Activated CD4-positive, alpha-beta T cell treated with anti-CD3 and anti-CD28 coated beads, Interleukin-2, amount 10 ng/mL, durations not matched to agents 24 days and 14 days (primary cell): ENCODE results near the gene GLRX2. TPM values are rescaled to one million over a fixed set of nuclear protein-coding genes. Genes with fewer than 3 reads are reported as not detected.
A peak's percentile ranks its signal among the peaks of the same experiment; 100 is the strongest.

Experiments
- DNase-seq: peaks from one replicate; pipeline ENCODE4 v3.0.0; 2022
- H3K27ac Mint-ChIP-seq: one replicate; pipeline ENCODE4 v1.8.0; 2022; ENCODE audit warnings: mild to moderate bottlenecking, mixed read lengths
- H3K27me3 Mint-ChIP-seq: one replicate; pipeline ENCODE4 v1.8.0; 2022; ENCODE audit warnings: mixed read lengths
- H3K36me3 Mint-ChIP-seq: one replicate; pipeline ENCODE4 v1.8.0; 2022; ENCODE audit warnings: low read depth, mild to moderate bottlenecking, mixed read lengths
- H3K4me1 Mint-ChIP-seq: one replicate; pipeline ENCODE4 v1.8.0; 2021; ENCODE audit warnings: mixed read lengths
- H3K4me3 Mint-ChIP-seq: one replicate; pipeline ENCODE4 v1.8.0; 2022; ENCODE audit warnings: mild to moderate bottlenecking, moderate library complexity, mixed read lengths
- H3K9me3 Mint-ChIP-seq: one replicate; pipeline ENCODE4 v1.8.0; 2021; ENCODE audit warnings: mixed read lengths
- intact Hi-C: fragments of 100-400 bp; cut with micrococcal nuclease; formaldehyde crosslinking; loops from one replicate; pipeline ENCODE4 v1.15.1; 2023
- total RNA-seq: library from RNA; stranded (reverse); gene quantifications from 2 replicates; pipeline ENCODE4 v1.2.3, GENCODE V29; 2022

The GLRX2 gene
- total RNA-seq, 1 donor from 2014 or later: 32.6 TPM

DNA sequence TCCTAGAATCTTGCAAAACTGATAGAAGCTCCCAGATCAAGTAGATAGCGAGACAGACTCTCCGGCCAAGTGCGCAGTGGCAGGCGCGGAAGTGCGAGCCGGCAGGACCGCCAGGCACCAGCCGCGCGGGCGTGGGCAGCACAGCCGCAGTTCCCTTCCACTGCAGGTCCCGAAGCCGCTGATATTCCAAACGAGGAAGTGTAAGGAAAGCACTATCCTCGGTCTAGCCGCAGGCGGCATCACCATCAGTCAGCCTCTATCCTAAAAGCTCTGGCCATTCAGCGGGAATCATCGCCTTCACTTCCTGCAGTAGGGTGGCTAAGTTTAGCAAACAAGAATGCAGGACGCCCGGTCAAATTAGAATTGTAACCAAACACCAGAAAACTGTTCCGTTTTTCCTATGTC, 710 bp downstream of the GLRX2 start:
- intact Hi-C loops: no loop called here
- peaks cover 7% of the 10 kb centered on the region for H3K27me3 Mint-ChIP-seq
- H3K27ac Mint-ChIP-seq: peak overlapping the region; percentile 79
- no peaks in the 10 kb centered on the region for H3K9me3 Mint-ChIP-seq
- H3K4me3 Mint-ChIP-seq: peak overlapping the region; percentile 94
- peaks cover 20% of the 10 kb centered on the region for H3K4me1 Mint-ChIP-seq
- peak; percentile 77 for DNase-seq
- H3K36me3 Mint-ChIP-seq: peaks cover 11% of the 10 kb centered on the region

DNA sequence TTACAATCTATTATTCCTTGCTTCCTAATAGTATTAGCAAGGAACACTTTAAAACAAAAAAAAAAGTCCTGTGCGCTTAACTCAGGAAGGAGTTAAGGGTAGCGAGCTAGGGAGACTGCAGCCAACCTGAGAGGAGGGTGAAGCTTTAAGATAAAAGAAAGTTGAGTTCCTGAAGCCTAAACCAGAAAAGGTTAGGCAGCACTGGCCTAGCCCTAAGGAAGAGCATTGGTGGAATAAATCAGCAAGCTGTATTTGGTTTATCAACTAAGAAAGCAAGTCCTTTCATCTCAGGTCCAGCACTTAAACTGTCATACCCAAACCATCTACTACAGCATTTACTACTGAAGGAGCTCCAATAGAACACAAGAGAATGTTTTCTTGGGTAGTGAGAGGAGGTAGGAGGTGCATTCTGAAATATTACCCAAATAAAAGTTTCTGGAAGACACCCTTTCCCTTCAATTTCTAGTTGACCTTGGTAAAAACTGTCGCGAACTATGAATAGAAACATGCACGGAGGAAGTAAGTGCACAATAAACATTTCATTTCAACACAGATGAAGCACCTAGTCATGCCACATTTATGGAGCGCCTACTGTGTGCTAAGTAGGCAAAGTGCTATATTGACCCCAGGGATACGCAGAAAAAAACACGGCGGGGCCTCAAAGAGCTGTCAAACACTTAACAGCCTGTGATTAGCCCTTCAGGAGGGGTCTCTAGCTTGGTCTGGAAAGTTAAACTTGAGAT, 1.3 kb downstream of the GLRX2 start:
- H3K4me1 Mint-ChIP-seq: peaks cover 20% of the 10 kb centered on the region
- H3K27me3 Mint-ChIP-seq: peaks cover 5% of the 10 kb centered on the region
- H3K4me3 Mint-ChIP-seq: peak overlapping the region; percentile 94
- H3K27ac Mint-ChIP-seq: peak overlapping the region; percentile 51
- no peak for DNase-seq
- H3K36me3 Mint-ChIP-seq: peaks cover 11% of the 10 kb centered on the region
- intact Hi-C loops: no loop called here
- H3K9me3 Mint-ChIP-seq: no peaks in the 10 kb centered on the region

DNA sequence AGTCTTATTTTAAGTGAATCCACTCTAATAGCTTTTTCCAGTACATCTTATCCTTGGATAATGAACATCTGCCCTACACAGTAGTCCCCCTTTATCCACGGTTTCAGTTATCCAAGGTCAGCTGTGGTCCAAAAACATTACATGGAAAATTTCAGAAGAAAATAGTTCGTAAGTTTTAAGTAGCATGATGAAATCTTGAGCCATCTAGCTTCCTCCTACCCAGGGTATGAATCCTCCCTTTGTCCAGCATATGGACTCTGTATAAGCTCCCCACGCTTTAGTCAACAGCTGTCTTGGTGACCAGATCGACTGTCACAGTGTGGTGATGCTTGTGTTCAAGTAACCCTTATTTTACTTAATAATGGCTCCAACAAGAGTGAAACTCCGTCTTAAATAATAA, 2.6 kb downstream of the GLRX2 start:
- Mint-ChIP-seq H3K4me3 (no peak overlapping the region), H3K4me1 (peaks cover 20% of the 10 kb centered on the region), H3K27ac (no peak overlapping the region), H3K27me3 (peaks cover 2% of the 10 kb centered on the region), H3K36me3 (peaks cover 15% of the 10 kb centered on the region), H3K9me3 (no peaks in the 10 kb centered on the region)
- intact Hi-C loops: no loop called here
- no peak for DNase-seq

DNA sequence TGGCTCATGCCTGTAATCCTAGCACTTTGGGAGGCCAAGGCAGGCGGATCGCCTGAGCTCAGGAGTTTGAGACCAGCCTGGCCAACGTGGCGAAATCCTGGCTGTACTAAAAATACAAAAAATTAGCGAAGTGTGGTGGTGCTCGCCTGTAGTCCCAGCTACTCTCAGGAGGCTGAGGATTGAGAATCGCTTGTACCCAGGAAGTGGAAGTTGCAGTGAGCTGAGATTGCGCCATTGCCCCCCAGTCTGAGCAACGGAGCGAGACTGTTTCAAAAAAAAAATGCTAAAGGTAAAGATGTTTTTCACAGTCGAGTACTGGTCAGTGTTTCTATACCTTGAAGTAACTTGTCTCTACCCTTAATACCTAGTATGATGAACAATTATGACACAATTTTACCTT, 11.1 kb downstream of the GLRX2 start:
- H3K4me3 Mint-ChIP-seq: no peak overlapping the region
- H3K36me3 Mint-ChIP-seq: peaks cover 30% of the 10 kb centered on the region
- H3K27ac Mint-ChIP-seq: no peak overlapping the region
- no peaks in the 10 kb centered on the region for H3K27me3 Mint-ChIP-seq
- H3K9me3 Mint-ChIP-seq: no peaks in the 10 kb centered on the region
- intact Hi-C loops: no loop called here
- no peaks in the 10 kb centered on the region for H3K4me1 Mint-ChIP-seq
- no peak for DNase-seq

DNA sequence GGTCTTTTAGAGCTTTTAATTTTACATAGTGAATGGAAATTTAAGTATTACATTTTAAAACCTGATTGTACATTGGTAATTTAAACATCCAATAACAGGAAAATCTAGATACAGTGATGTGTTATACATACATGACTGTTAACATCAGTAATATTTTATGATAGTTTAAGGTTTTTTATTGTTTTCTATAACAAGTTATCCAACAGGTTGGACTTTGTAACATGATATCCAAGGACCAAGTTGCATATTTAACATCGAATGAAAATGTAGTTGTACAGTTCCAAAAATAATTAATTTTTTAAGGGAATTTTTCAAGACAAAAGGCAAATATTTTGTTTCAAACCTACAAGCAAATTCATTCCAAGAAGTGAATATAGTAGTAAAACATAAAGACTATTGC, 14.3 kb downstream of the GLRX2 start:
- H3K27me3 Mint-ChIP-seq: no peaks in the 10 kb centered on the region
- intact Hi-C loops: no loop called here
- no peak overlapping the region for H3K27ac Mint-ChIP-seq
- H3K4me1 Mint-ChIP-seq: peaks cover 1% of the 10 kb centered on the region
- DNase-seq: no peak
- no peaks in the 10 kb centered on the region for H3K9me3 Mint-ChIP-seq
- peaks cover 19% of the 10 kb centered on the region for H3K36me3 Mint-ChIP-seq
- no peak overlapping the region for H3K4me3 Mint-ChIP-seq

DNA sequence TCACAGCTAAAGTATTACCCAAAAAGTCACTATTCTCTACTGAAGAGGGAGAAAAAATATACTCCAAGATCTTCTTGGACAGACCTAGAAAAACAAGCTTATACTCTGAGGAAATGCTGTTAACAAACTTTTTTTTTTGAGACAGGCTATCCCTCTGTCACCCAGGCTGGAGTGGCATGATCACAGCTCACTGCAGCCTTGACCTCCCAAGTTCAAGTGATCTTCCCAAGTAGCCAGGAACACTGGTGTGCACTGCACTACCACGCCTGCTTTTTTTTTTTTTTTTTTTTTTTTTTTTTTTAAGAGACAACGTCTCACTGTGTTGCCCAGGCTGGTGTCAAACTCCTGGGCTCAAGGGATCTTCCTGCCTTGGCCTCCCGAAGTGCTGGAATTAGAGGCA, 17.3 kb downstream of the GLRX2 start:
- Mint-ChIP-seq H3K36me3 (peaks cover 26% of the 10 kb centered on the region), H3K4me3 (no peak overlapping the region), H3K27me3 (no peaks in the 10 kb centered on the region), H3K4me1 (peaks cover 1% of the 10 kb centered on the region), H3K9me3 (no peaks in the 10 kb centered on the region), H3K27ac (no peak overlapping the region)
- intact Hi-C loops: no loop called here
- no peak for DNase-seq

DNA sequence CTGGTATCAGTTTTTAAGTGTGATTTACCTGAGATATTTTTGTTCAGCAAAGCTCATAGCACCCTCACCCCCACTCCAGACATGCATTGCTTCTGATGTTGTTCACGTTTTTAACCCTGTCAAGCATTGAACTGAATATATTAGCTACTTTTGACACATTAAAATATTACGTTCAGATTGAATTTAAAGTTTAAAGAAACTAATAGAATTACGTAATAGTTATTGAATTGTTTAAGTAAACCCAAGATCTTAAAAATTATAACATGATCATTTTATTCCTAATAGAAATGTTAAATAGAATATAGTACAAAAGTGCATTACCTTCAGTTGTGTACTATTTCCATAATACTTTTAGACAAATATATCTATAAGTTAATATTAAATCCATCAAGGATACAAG, 18.9 kb downstream of the GLRX2 start:
- H3K27ac Mint-ChIP-seq: no peak overlapping the region
- H3K36me3 Mint-ChIP-seq: peaks cover 33% of the 10 kb centered on the region
- peaks cover 1% of the 10 kb centered on the region for H3K4me1 Mint-ChIP-seq
- intact Hi-C loops: no loop called here
- H3K27me3 Mint-ChIP-seq: no peaks in the 10 kb centered on the region
- H3K9me3 Mint-ChIP-seq: no peaks in the 10 kb centered on the region
- no peak overlapping the region for H3K4me3 Mint-ChIP-seq
- DNase-seq: no peak

DNA sequence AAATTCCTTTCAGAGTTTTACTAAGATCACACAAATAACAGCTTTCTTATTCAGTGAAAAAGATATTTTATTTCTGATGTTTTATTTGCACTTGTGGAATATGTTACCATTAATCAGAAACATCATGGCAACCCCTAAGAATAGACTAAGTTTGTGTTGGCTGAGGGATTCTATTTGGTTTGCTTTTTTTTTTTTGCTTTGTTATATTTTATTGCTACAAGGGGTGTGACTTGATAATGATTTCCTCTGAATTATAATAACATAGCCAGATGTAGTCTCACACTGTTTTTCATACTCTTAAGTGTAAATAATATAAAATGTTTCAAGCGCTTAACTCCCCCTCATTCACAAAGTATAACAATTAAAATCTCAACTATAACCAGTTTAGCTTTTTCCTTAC, 20.0 kb downstream of the GLRX2 start:
- no peaks in the 10 kb centered on the region for H3K9me3 Mint-ChIP-seq
- intact Hi-C loops: no loop called here

DNA sequence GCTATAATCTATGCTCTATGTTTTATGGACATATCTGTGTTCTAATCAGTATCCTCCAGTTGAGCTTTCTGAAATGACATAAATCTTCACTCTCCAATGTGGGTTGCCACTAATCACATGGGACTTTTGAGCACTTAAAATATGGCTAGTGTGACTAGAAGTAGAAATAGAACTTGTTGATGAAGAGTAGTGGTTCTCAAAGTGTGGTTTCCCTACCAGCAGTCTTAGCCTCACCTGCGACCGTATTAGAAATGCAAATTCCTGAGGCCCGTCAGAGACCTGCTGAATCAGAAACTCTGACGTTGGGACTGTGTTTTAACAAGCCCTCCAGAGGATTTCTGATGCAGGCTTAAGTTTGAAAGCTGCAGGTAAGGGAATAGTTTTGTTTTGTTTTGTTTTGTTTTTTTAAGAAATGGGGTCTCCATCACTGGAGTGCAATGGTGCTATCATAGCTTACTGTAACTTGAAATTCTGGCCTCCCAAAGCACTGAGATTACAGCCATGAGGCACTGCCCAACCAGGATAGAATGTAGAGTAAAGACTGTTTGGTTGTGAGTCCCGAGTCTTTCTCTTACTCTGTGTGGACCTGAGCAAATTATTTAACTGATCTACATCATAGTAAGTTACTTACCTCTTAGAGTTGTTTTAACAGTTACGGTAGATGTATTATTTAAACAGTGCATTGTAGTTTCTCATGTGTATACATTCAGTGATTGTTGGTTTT, 21.7 kb downstream of the GLRX2 start:
- no peaks in the 10 kb centered on the region for H3K4me1 Mint-ChIP-seq
- no peaks in the 10 kb centered on the region for H3K27me3 Mint-ChIP-seq
- no peak for DNase-seq
- H3K9me3 Mint-ChIP-seq: peaks cover 3% of the 10 kb centered on the region
- peaks cover 43% of the 10 kb centered on the region for H3K36me3 Mint-ChIP-seq
- intact Hi-C loops: no loop called here
- H3K4me3 Mint-ChIP-seq: no peak overlapping the region
- no peak overlapping the region for H3K27ac Mint-ChIP-seq

More for the DNA sequence above, 20.0 kb downstream of the GLRX2 start:
- no peak for DNase-seq
- peaks cover 1% of the 10 kb centered on the region for H3K4me1 Mint-ChIP-seq
- no peaks in the 10 kb centered on the region for H3K27me3 Mint-ChIP-seq
- H3K4me3 Mint-ChIP-seq: no peak overlapping the region
- no peak overlapping the region for H3K27ac Mint-ChIP-seq
- H3K36me3 Mint-ChIP-seq: peaks cover 36% of the 10 kb centered on the region

DNA sequence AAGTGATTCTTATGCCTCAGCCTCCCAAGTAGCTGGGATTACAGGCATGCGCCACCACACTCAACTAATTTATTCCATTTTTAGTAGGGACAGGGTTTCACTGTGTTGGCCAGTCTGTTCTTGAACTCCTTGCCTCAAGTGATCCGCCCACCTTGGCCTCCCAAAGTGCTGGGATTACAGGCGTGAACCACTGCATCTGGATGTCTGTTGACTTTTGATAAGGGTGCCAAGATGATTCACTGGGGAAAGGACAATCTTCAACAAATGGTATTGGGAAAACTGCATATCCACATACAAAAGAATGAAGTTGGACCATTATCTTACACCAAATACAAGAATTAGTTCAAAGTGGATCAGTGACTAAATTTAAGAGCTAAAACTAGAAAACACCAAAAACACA, 26.0 kb downstream of the GLRX2 start:
- H3K4me1 Mint-ChIP-seq: peaks cover 2% of the 10 kb centered on the region
- no peak for DNase-seq
- H3K36me3 Mint-ChIP-seq: peaks cover 54% of the 10 kb centered on the region
- no peak overlapping the region for H3K27ac Mint-ChIP-seq
- peaks cover 12% of the 10 kb centered on the region for H3K9me3 Mint-ChIP-seq
- no peak overlapping the region for H3K4me3 Mint-ChIP-seq
- no peaks in the 10 kb centered on the region for H3K27me3 Mint-ChIP-seq
- intact Hi-C loops: no loop called here

DNA sequence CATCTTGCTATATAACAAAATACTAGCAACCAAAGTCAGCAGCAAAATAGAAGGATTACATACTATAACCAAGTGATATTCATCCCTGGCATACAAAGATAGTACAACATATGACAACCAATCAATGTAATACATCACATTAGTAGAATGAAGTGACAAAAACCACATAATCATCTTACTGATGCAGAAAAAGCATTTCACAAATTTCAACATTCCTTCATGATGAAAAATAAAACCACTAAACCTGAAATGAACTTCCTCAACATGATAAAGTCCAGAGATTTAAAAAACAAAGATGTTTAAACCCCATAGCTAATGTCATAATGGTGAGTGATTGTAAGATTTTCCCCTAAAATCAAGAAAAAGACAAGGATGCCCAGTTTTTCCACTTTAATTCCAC, 27.2 kb downstream of the GLRX2 start:
- Mint-ChIP-seq H3K9me3 (peaks cover 12% of the 10 kb centered on the region), H3K27me3 (no peaks in the 10 kb centered on the region), H3K4me3 (no peak overlapping the region), H3K4me1 (peaks cover 2% of the 10 kb centered on the region), H3K36me3 (peaks cover 53% of the 10 kb centered on the region), H3K27ac (no peak overlapping the region)
- DNase-seq: no peak
- intact Hi-C loops: no loop called here

DNA sequence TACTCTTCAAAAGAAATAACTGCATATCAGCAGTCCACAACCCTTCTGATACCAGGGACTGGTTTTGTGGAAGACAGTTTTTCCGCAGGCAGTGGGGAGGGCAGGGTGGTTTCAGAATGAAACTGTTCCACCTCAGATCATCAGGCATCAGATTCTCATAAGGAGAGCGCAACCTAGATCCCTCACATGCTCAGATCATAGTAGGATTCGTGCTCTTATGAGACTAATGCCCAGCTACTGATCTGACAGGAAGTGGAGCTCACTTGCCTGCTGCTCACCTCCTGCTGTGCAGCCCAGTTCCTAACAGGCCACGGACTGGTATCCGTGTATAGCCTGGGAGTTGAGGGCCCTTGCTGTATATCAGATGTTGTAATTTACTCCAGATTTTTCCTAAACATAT, 34.3 kb downstream of the GLRX2 start:
- no peaks in the 10 kb centered on the region for H3K27me3 Mint-ChIP-seq
- intact Hi-C loops: no loop called here
- no peak overlapping the region for H3K4me3 Mint-ChIP-seq
- H3K27ac Mint-ChIP-seq: no peak overlapping the region
- no peak for DNase-seq
- peaks cover 30% of the 10 kb centered on the region for H3K4me1 Mint-ChIP-seq
- peaks cover 37% of the 10 kb centered on the region for H3K36me3 Mint-ChIP-seq
- H3K9me3 Mint-ChIP-seq: no peaks in the 10 kb centered on the region

DNA sequence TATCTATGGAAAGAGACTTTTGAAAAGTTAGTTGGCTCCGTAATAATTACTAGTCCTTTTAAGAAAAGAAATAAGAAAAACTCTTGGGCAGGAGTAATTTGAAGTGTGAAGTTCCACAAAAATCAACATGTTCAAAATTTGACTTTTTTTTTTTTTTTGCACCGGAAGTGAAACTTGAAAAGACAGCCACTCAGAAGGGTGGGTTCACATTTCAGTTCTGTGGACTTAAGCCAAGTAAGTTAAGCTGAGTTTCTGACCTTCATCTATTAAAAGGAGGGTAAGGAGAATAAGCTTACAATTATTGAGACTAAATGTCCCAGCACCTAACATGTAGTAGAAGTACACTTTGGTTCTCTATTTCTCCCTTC, 34.8 kb downstream of the GLRX2 start:
- no peaks in the 10 kb centered on the region for H3K9me3 Mint-ChIP-seq
- H3K27me3 Mint-ChIP-seq: no peaks in the 10 kb centered on the region
- intact Hi-C loops: no loop called here
- peaks cover 32% of the 10 kb centered on the region for H3K36me3 Mint-ChIP-seq
- H3K4me1 Mint-ChIP-seq: peaks cover 35% of the 10 kb centered on the region
- H3K27ac Mint-ChIP-seq: peak overlapping the region; percentile 5
- DNase-seq: no peak
- H3K4me3 Mint-ChIP-seq: peak overlapping the region; percentile 17

DNA sequence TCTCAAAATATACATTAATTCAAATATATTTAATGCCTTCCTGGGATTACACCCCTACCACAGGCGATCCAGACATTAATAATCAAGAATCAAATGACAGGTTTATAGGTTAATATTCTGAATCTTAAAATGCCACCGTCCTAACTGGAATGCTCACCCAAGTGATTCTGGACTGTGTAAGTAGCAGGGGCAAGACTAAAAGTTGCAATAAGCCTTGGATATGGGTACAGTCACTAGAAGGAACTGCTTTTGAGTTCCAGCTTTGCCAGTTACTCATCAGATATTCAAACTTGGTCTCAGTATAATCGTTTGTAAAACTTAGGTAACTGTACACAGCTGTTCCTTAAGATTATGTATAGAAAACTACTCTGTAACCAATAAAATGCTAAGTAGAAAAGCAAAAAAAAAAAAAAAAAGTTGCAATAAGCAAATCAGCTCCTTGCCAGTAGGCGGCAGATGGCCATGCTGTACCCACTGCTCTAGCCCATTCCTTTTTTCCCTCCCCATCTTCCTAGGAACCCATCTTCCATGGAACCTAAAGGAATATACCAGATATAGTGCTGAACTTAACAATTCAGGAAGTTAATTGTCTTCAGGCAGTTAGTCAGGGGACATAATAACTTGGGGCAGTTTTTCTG, 35.3 kb downstream of the GLRX2 start:
- peaks cover 39% of the 10 kb centered on the region for H3K4me1 Mint-ChIP-seq
- intact Hi-C loops: no loop called here
- H3K4me3 Mint-ChIP-seq: peak overlapping the region; percentile 17
- H3K36me3 Mint-ChIP-seq: peaks cover 31% of the 10 kb centered on the region
- H3K9me3 Mint-ChIP-seq: no peaks in the 10 kb centered on the region
- no peak for DNase-seq
- no peaks in the 10 kb centered on the region for H3K27me3 Mint-ChIP-seq
- H3K27ac Mint-ChIP-seq: peak overlapping the region; percentile 5
